HepG2 (cell line): ENCODE data around the gene ZFPL1. TPM values are rescaled to one million over a fixed set of nuclear protein-coding genes. Genes with fewer than 3 reads are reported as not detected.

Experiments used
- CHD2 ChIP-seq: IDR thresholded peaks from 2 replicates; pipeline ENCODE4 v1.6.1; 2011; ENCODE audit warnings: low read depth, low read length, improper control_type of control experiment
- DNMT1 ChIP-seq: sonication (generic); formaldehyde crosslinking; IDR thresholded peaks from 2 replicates; pipeline ENCODE4 v1.5.1; 2020; ENCODE audit warnings: mild to moderate bottlenecking, missing genetic modification reagents
- FOXA3 ChIP-seq: IDR thresholded peaks from 2 replicates; pipeline ENCODE4 v1.6.1; 2016; ENCODE audit warnings: missing genetic modification reagents, missing compliant biosample characterization
- GFI1 ChIP-seq: sonication (generic); formaldehyde crosslinking; IDR thresholded peaks from 2 replicates; pipeline ENCODE4 v1.5.0; 2020; ENCODE audit warnings: missing genetic modification reagents, mild to moderate bottlenecking, borderline replicate concordance
- HOXA7 ChIP-seq: sonication (generic); formaldehyde crosslinking; IDR thresholded peaks from 2 replicates; pipeline ENCODE4 v1.8.1; 2022; ENCODE audit warnings: mild to moderate bottlenecking, missing genetic modification reagents, moderate library complexity
- KLF15 ChIP-seq: sonication (generic); formaldehyde crosslinking; IDR thresholded peaks from 2 replicates; pipeline ENCODE4 v1.8.1; 2023; ENCODE audit warnings: borderline replicate concordance, mild to moderate bottlenecking, inconsistent platforms, missing genetic modification reagents, mixed read lengths
- PAWR ChIP-seq: sonication (generic); formaldehyde crosslinking; IDR thresholded peaks from 2 replicates; pipeline ENCODE4 v1.4.0; 2020; ENCODE audit warnings: missing genetic modification reagents, mild to moderate bottlenecking, borderline replicate concordance
- PAX8 ChIP-seq: sonication (generic); formaldehyde crosslinking; IDR thresholded peaks from 2 replicates; pipeline ENCODE4 v1.8.0; 2022; ENCODE audit warnings: mild to moderate bottlenecking, missing genetic modification reagents, borderline replicate concordance
- SAFB2 ChIP-seq: sonication (generic); formaldehyde crosslinking; IDR thresholded peaks from 2 replicates; pipeline ENCODE4 v1.5.1; 2020; ENCODE audit warnings: missing genetic modification reagents, low read depth, mild to moderate bottlenecking, borderline replicate concordance
- SALL2 ChIP-seq: sonication (generic); formaldehyde crosslinking; IDR thresholded peaks from 2 replicates; pipeline ENCODE4 v1.8.1; 2023; ENCODE audit warnings: mild to moderate bottlenecking, missing genetic modification reagents, inconsistent platforms
- U2AF2 ChIP-seq: fragments of 200-400 bp; formaldehyde crosslinking; IDR thresholded peaks from 2 replicates; pipeline ENCODE4 v1.6.1; 2017; ENCODE audit warnings: low read depth, mild to moderate bottlenecking, low read length
- ZBTB40 ChIP-seq, 2 experiments: fragments of 450-650 bp in 1 of 2; sonication (generic) in 1 of 2; formaldehyde crosslinking in 1 of 2; IDR thresholded peaks; 2 replicates each; pipeline versions ENCODE4 v1.6.1 to v1.8.0; 2016 to 2022; ENCODE audit warnings: antibody characterized with exemption in 1 of 2, mild to moderate bottlenecking in 1 of 2, missing genetic modification reagents in 1 of 2
- ZFP41 ChIP-seq: sonication (generic); formaldehyde crosslinking; IDR thresholded peaks from 2 replicates; pipeline ENCODE4 v1.4.0; 2020; ENCODE audit warnings: mild to moderate bottlenecking, missing genetic modification reagents, borderline replicate concordance
- ZNF232 ChIP-seq: sonication (generic); formaldehyde crosslinking; IDR thresholded peaks from 2 replicates; pipeline ENCODE4 v1.4.0; 2020; ENCODE audit warnings: missing genetic modification reagents, borderline replicate concordance
- ZNF274 ChIP-seq: sonication (generic); formaldehyde crosslinking; IDR thresholded peaks from 2 replicates; pipeline ENCODE4 v1.5.1; 2020; ENCODE audit warnings: mild to moderate bottlenecking, missing genetic modification reagents
- ZNF430 ChIP-seq: sonication (generic); formaldehyde crosslinking; IDR thresholded peaks from 2 replicates; pipeline ENCODE4 v1.9.0; 2021; ENCODE audit warnings: mild to moderate bottlenecking, missing genetic modification reagents
- polyA plus RNA-seq, 8 experiments: library from polyadenylated mRNA; depleted of rRNA in 3 of 8; stranded (reverse) in 7 of 8; unstranded in 1 of 8; fragments of >200 nt; fragmentation: Illumina TruSeq in 4 of 8; extraction: Trizol in 4 of 8; gene quantifications; 2 replicates each; pipeline versions ENCODE4 v1.2.1 to v1.2.3, GENCODE V29; 2011 to 2016; ENCODE audit warnings: low read depth in 4 of 8, missing spikeins in 1 of 8, mixed read lengths in 1 of 8; ENCODE audit not compliant: insufficient read depth in 1 of 8
- total RNA-seq, 5 experiments: library from RNA; depleted of rRNA; stranded (reverse); fragments of >200 nt; fragmentation: Illumina TruSeq; extraction: Trizol; gene quantifications; 2 replicates each; pipeline ENCODE4 v1.2.3, GENCODE V29; 2016; ENCODE audit warnings: low read depth in 1 of 5
- TF ChIP-seq, protein P1 (sequence below): sonication (generic); formaldehyde crosslinking; IDR thresholded peaks from 2 replicates; pipeline ENCODE4 v1.4.0; 2020; ENCODE audit warnings: mild to moderate bottlenecking, missing genetic modification reagents
- TF ChIP-seq, protein P2 (sequence below): IDR thresholded peaks from 2 replicates; pipeline ENCODE4 v1.6.1; 2018; ENCODE audit warnings: missing genetic modification reagents

ZFPL1 gene
- total and polyA plus RNA-seq, 2 of the 13 experiments (the other 11 are each of a cell fraction or from before 2014, with no cell fraction given) = 32.2 to 56.0 TPM

- TF ChIP-seq ZBTB40 (IDR thresholded peaks at IDR 0.05) (no peak), ZBTB40 (CRISPR knock-in tag; IDR thresholded peaks at IDR 0.05) (peak; percentile 66), ZFP41 (CRISPR knock-in tag) (no peak), U2AF2 (0 out of 2 replicates have a peak, but pooled peaks have one; percentile 49), GFI1 (CRISPR knock-in tag) (0 out of 2 replicates have a peak, but pooled peaks have one; percentile 35), ZNF274 (CRISPR knock-in tag) (peak; percentile 22; the same call in 1 of the 2 replicates), ZNF430 (peak; percentile 38; the same call in 1 of the 2 replicates), PAWR (CRISPR knock-in tag) (no peak), KLF15 (CRISPR knock-in tag) (peak; percentile 63; the same call in 1 of the 2 replicates), CHD2 (no peak), HOXA7 (no peak), SALL2 (CRISPR knock-in tag) (no peak), DNMT1 (CRISPR knock-in tag) (peak; percentile 45), SAFB2 (CRISPR knock-in tag) (peak; percentile 61; the same call in 1 of the 2 replicates), ZNF232 (CRISPR knock-in tag) (0 out of 2 replicates have a peak, but pooled peaks have one; percentile 24), PAX8 (no peak; the same call in 1 of the 2 replicates), FOXA3 (CRISPR knock-in tag) (peak; percentile 31; the same call in 1 of the 2 replicates)
- TF ChIP-seq, protein P1, sequence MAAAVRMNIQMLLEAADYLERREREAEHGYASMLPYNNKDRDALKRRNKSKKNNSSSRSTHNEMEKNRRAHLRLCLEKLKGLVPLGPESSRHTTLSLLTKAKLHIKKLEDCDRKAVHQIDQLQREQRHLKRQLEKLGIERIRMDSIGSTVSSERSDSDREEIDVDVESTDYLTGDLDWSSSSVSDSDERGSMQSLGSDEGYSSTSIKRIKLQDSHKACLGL (CRISPR knock-in tag) = peak; percentile 62; the same call in 1 of the 2 replicates
- TF ChIP-seq, protein P2, sequence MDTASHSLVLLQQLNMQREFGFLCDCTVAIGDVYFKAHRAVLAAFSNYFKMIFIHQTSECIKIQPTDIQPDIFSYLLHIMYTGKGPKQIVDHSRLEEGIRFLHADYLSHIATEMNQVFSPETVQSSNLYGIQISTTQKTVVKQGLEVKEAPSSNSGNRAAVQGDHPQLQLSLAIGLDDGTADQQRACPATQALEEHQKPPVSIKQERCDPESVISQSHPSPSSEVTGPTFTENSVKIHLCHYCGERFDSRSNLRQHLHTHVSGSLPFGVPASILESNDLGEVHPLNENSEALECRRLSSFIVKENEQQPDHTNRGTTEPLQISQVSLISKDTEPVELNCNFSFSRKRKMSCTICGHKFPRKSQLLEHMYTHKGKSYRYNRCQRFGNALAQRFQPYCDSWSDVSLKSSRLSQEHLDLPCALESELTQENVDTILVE = peak; percentile 47
Measured at GRCh38 chr11:65040847-65041622, 43.0 kb upstream of the ZFPL1 start, which contains the start of gene SAC3D1 (continued).
